HEK293 (cell line): Measurements from ENCODE around the gene RNF225.

ENCODE experiments used
- CTCF ChIA-PET: fragments of 350-600 bp; formaldehyde crosslinking; extraction: SDS; loops from one replicate; lab custom pipeline; 2021; ENCODE audit warnings: antibody characterized with exemption; lab: Yijun Ruan, JAX
- POLR2A ChIA-PET: fragments of 300-600 bp; formaldehyde crosslinking; extraction: SDS; loops from one replicate; lab custom pipeline; 2020; ENCODE audit warnings: antibody characterized with exemption, inconsistent platforms; lab: Yijun Ruan, JAX
- H3K27ac ChIP-seq: fragments of 200-500 bp; sonication (Bioruptor generic); 2 replicates; pipeline ENCODE4 v1.5.1; 2014; ENCODE audit warnings: low read depth, low read length, control low read depth, inconsistent platforms; ENCODE audit errors: extremely low read depth
- H3K36me3 ChIP-seq, 2 experiments: fragments of 200-500 bp in 1 of 2; sonication (Bioruptor generic) in 1 of 2; 1 replicate in 1 of 2; 2 replicates in 1 of 2; pipeline ENCODE4 v1.5.1; 2014 to 2017; ENCODE audit warnings: inconsistent platforms in 2 of 2, low read length in 2 of 2; ENCODE audit not compliant: control insufficient read depth in 2 of 2, insufficient read depth in 1 of 2
- H3K4me1 ChIP-seq: fragments of 200-500 bp; sonication (Bioruptor generic); 2 replicates; pipeline ENCODE4 v1.5.1; 2014; ENCODE audit warnings: mild to moderate bottlenecking, low read length, inconsistent platforms; ENCODE audit not compliant: control insufficient read depth, insufficient read depth
- H3K4me3 ChIP-seq: 2 replicates; pipeline ENCODE4 v1.5.1; 2011; ENCODE audit warnings: low read depth, mild to moderate bottlenecking, control low read depth, low read length, moderate library complexity
- H3K9me3 ChIP-seq: fragments of 200-500 bp; sonication (Bioruptor generic); 2 replicates; pipeline ENCODE4 v1.5.1; 2014; ENCODE audit warnings: low read depth, low read length, inconsistent platforms; ENCODE audit not compliant: control insufficient read depth, insufficient read depth
- HIC1 ChIP-seq: fragments of 450-650 bp; formaldehyde crosslinking; IDR thresholded peaks from 2 replicates; pipeline ENCODE4 v1.5.1; 2016; ENCODE audit warnings: missing biosample characterization, missing genetic modification characterization
- MZF1 ChIP-seq: fragments of 450-650 bp; formaldehyde crosslinking; IDR thresholded peaks from 2 replicates; pipeline ENCODE4 v1.5.1; 2017; ENCODE audit warnings: missing biosample characterization, missing genetic modification characterization, borderline replicate concordance
- PBX3 ChIP-seq: sonication (generic); formaldehyde crosslinking; IDR thresholded peaks from 2 replicates; pipeline ENCODE4 v1.8.1; 2022; ENCODE audit warnings: mild to moderate bottlenecking, moderate library complexity, missing genetic modification reagents
- PRDM10 ChIP-seq: fragments of 450-650 bp; formaldehyde crosslinking; IDR thresholded peaks from 2 replicates; pipeline ENCODE4 v1.5.1; 2016; ENCODE audit warnings: missing biosample characterization, missing genetic modification characterization
- SCRT1 ChIP-seq: fragments of 450-650 bp; formaldehyde crosslinking; IDR thresholded peaks from 2 replicates; pipeline ENCODE4 v1.5.1; 2016; ENCODE audit warnings: missing biosample characterization, missing genetic modification characterization, borderline replicate concordance
- SCRT2 ChIP-seq: fragments of 450-650 bp; formaldehyde crosslinking; IDR thresholded peaks from 2 replicates; pipeline ENCODE4 v1.5.1; 2016; ENCODE audit warnings: missing biosample characterization, missing genetic modification characterization
- YY1 ChIP-seq: fragments of 450-650 bp; formaldehyde crosslinking; IDR thresholded peaks from 2 replicates; pipeline ENCODE4 v1.5.1; 2018; ENCODE audit warnings: missing biosample characterization, missing genetic modification characterization
- ZBTB1 ChIP-seq: fragments of 450-650 bp; formaldehyde crosslinking; IDR thresholded peaks from 2 replicates; pipeline ENCODE4 v1.5.1; 2016; ENCODE audit warnings: missing biosample characterization, missing genetic modification characterization
- ZBTB48 ChIP-seq: fragments of 450-650 bp; formaldehyde crosslinking; IDR thresholded peaks from 2 replicates; pipeline ENCODE4 v1.5.1; 2016; ENCODE audit warnings: missing biosample characterization, missing genetic modification characterization
- ZFP69B ChIP-seq: fragments of 450-650 bp; formaldehyde crosslinking; IDR thresholded peaks from 2 replicates; pipeline ENCODE4 v1.5.1; 2016; ENCODE audit warnings: missing biosample characterization, missing genetic modification characterization
- ZNF10 ChIP-seq: fragments of 450-650 bp; formaldehyde crosslinking; IDR thresholded peaks from 2 replicates; pipeline ENCODE4 v1.5.1; 2017; ENCODE audit warnings: missing biosample characterization, missing genetic modification characterization
- ZNF133 ChIP-seq: fragments of 450-650 bp; formaldehyde crosslinking; IDR thresholded peaks from 2 replicates; pipeline ENCODE4 v1.5.1; 2016; ENCODE audit warnings: missing biosample characterization, missing genetic modification characterization
- ZNF146 ChIP-seq: fragments of 450-650 bp; formaldehyde crosslinking; IDR thresholded peaks from 2 replicates; pipeline ENCODE4 v1.5.1; 2016; ENCODE audit warnings: missing biosample characterization, missing genetic modification characterization
- ZNF202 ChIP-seq: fragments of 450-650 bp; formaldehyde crosslinking; IDR thresholded peaks from 2 replicates; pipeline ENCODE4 v1.5.1; 2016; ENCODE audit warnings: missing biosample characterization, missing genetic modification characterization, borderline replicate concordance
- ZNF223 ChIP-seq: fragments of 450-650 bp; formaldehyde crosslinking; IDR thresholded peaks from 2 replicates; pipeline ENCODE4 v1.5.1; 2016; ENCODE audit warnings: missing biosample characterization, missing genetic modification characterization
- ZNF23 ChIP-seq: fragments of 450-650 bp; formaldehyde crosslinking; IDR thresholded peaks from 2 replicates; pipeline ENCODE4 v1.5.1; 2016; ENCODE audit warnings: missing biosample characterization, missing genetic modification characterization, borderline replicate concordance
- ZNF501 ChIP-seq: fragments of 450-650 bp; formaldehyde crosslinking; IDR thresholded peaks from 2 replicates; pipeline ENCODE4 v1.5.1; 2016; ENCODE audit warnings: missing biosample characterization, missing genetic modification characterization
- ZNF596 ChIP-seq: fragments of 450-650 bp; IDR thresholded peaks from 2 replicates; pipeline ENCODE4 v1.5.0; 2018; ENCODE audit warnings: missing biosample characterization, mild to moderate bottlenecking, missing genetic modification characterization, moderate library complexity
- ZNF692 ChIP-seq: fragments of 450-650 bp; formaldehyde crosslinking; IDR thresholded peaks from 2 replicates; pipeline ENCODE4 v1.5.1; 2016; ENCODE audit warnings: missing biosample characterization, missing genetic modification characterization

The RNF225 gene

GRCh38 chr19:58406818-58407657 is 11.6 kb downstream of the RNF225 start (continued):
- TF ChIP-seq HIC1 = 0 out of 2 replicates have a peak, but pooled peaks have one; percentile 21
- no peak for TF ChIP-seq YY1 (tag by site-specific recombination)
- TF ChIP-seq ZNF223 (tag by site-specific recombination) = no peak
- TF ChIP-seq ZNF146 (tag by site-specific recombination) = no peak
- peak; percentile 51; the same call in 1 of the 2 replicates for TF ChIP-seq ZFP69B (tag by site-specific recombination)
- peak; percentile 53 for TF ChIP-seq ZNF692 (tag by site-specific recombination)
- peak; percentile 28 for TF ChIP-seq SCRT2 (tag by site-specific recombination)
- TF ChIP-seq ZNF23 (tag by site-specific recombination) = no peak
- peak; percentile 73 for TF ChIP-seq PRDM10 (tag by site-specific recombination)
- TF ChIP-seq, all 188 proteins: peak for 8

- Histone ChIP-seq H3K36me3 (peaks cover 9% of the 10 kb centered on the region in 2 experiments; a peak in 2 of 3 replicates), H3K9me3 (no peaks in the 10 kb centered on the region), H3K4me1 (peaks cover 4% of the 10 kb centered on the region; the same call in 1 of the 2 replicates), H3K27ac (peak overlapping the region; percentile 71), H3K4me3 (peak overlapping the region; percentile 98)
- TF ChIP-seq HIC1 (0 out of 2 replicates have a peak, but pooled peaks have one; percentile 54), ZNF133 (no peak), PBX3 (CRISPR knock-in tag) (peak; percentile 20; the same call in 1 of the 2 replicates), ZNF202 (tag by site-specific recombination) (no peak), MZF1 (no peak), ZNF10 (peak; percentile 64), ZNF596 (tag by site-specific recombination) (no peak), SCRT1 (tag by site-specific recombination) (peak; percentile 47; the same call in 1 of the 2 replicates), SCRT2 (tag by site-specific recombination) (peak; percentile 52; the same call in 1 of the 2 replicates), ZNF501 (tag by site-specific recombination) (0 out of 2 replicates have a peak, but pooled peaks have one; percentile 16), ZBTB1 (tag by site-specific recombination) (no peak), ZBTB48 (tag by site-specific recombination) (peak; percentile 48; the same call in 1 of the 2 replicates)
- CTCF ChIA-PET = interaction anchor here (0.5 to 1.1 kb wide), 3 partner anchors 39 to 172 kb away, joined by 3 read pairs; no protein-coding TSS in a partner anchor
- POLR2A ChIA-PET = interaction anchor here (0.6 to 3.2 kb wide), 26 partner anchors 8 to 224 kb away, joined by 3 to 27 read pairs (median 9); partner anchors contain the start of genes ERVK3-1, RNF225, RPS5 and TRIM28
Observed at GRCh38 chr19:58407658-58408151, 12.2 kb downstream of the RNF225 start.
